Panc1 (cell line): ENCODE measurements around the gene GBE1. TPM values are rescaled to one million over a fixed set of nuclear protein-coding genes. Genes with fewer than 3 reads are reported as not detected.

Experiments
- ATAC-seq: fragments of 200-7000 bp; cut with Tn5 transposase; 2 replicates; pipeline ENCODE4 v1.9.1; 2020; ENCODE audit warnings: mild to moderate bottlenecking, moderate library complexity
- BruUV-seq: library from RNA; stranded (reverse); fragments of 400-500 nt; replicated peaks from 2 replicates; lab custom pipeline; 2021; lab: Mats Ljungman, UMichigan
- CTCF ChIA-PET: fragments of 300-600 bp; sonication (Branson Sonifier 250); formaldehyde crosslinking; loops from one replicate; lab custom pipeline; 2022; ENCODE audit warnings: antibody characterized with exemption; lab: Charles Lee
- POLR2A ChIA-PET: fragments of 300-600 bp; sonication (Branson Sonifier 250); formaldehyde crosslinking; loops from one replicate; lab custom pipeline; 2022; ENCODE audit warnings: antibody characterized with exemption; lab: Charles Lee
- DNase-seq: peaks from one replicate; pipeline ENCODE4 v3.0.0-alpha.2; 2010; ENCODE audit warnings: low read depth, low spot score
- H3K27ac ChIP-seq: 2 replicates; pipeline ENCODE4 v1.5.1; 2011; ENCODE audit warnings: mild to moderate bottlenecking, low read length, inconsistent platforms
- H3K27me3 ChIP-seq: fragments of 200-500 bp; sonication (Bioruptor generic); 2 replicates; pipeline ENCODE4 v1.6.0; 2014; ENCODE audit warnings: low read length, inconsistent platforms; ENCODE audit not compliant: control insufficient read depth, insufficient read depth
- H3K36me3 ChIP-seq: fragments of 200-500 bp; sonication (Bioruptor generic); 2 replicates; pipeline ENCODE4 v1.5.1; 2014; ENCODE audit warnings: inconsistent platforms, mild to moderate bottlenecking, low read length, moderate library complexity; ENCODE audit not compliant: control insufficient read depth, insufficient read depth
- H3K4me1 ChIP-seq: 2 replicates; pipeline ENCODE4 v1.5.1; 2011; ENCODE audit warnings: inconsistent platforms, mild to moderate bottlenecking, low read length, moderate library complexity; ENCODE audit not compliant: control insufficient read depth, insufficient read depth
- H3K4me3 ChIP-seq, 2 experiments: 2 replicates each; pipeline ENCODE4 v1.5.1; 2011 to 2012; ENCODE audit warnings: low read depth in 2 of 2, low read length in 2 of 2, mild to moderate bottlenecking in 2 of 2, inconsistent platforms in 1 of 2, moderate library complexity in 1 of 2
- H3K9me3 ChIP-seq: fragments of 200-500 bp; sonication (Bioruptor generic); 2 replicates; pipeline ENCODE4 v1.5.1; 2014; ENCODE audit warnings: low read depth, mild to moderate bottlenecking, inconsistent platforms, low read length, moderate library complexity; ENCODE audit not compliant: control insufficient read depth, insufficient read depth
- POLR2AphosphoS5 ChIP-seq: IDR thresholded peaks from 2 replicates; pipeline ENCODE4 v1.6.1; 2012; ENCODE audit warnings: mild to moderate bottlenecking, low read depth, low read length, moderate library complexity
- REST ChIP-seq, 2 experiments: IDR thresholded peaks; 2 replicates each; pipeline ENCODE4 v1.6.1; 2011 to 2012; ENCODE audit warnings: low read depth in 2 of 2, control low read depth in 1 of 2, low read length in 1 of 2, mild to moderate bottlenecking in 1 of 2, moderate library complexity in 1 of 2; ENCODE audit not compliant: insufficient read depth in 1 of 2
- SIN3A ChIP-seq: IDR thresholded peaks from 2 replicates; pipeline ENCODE4 v1.6.1; 2012; ENCODE audit warnings: low read depth, mild to moderate bottlenecking, low read length, moderate library complexity, borderline replicate concordance; ENCODE audit not compliant: insufficient read depth
- TCF7L2 ChIP-seq: IDR thresholded peaks from 2 replicates; pipeline ENCODE4 v1.6.1; 2011; ENCODE audit warnings: mild to moderate bottlenecking, low read depth, low read length, inconsistent platforms
- in situ Hi-C: cut with HindIII; loops from 2 replicates; pipeline ENCODE4 v1.10.0; 2016; ENCODE audit warnings: low sequenced_read_pairs, low pct_unique_long_range_greater_than_20kb
- intact Hi-C: fragments of 100-400 bp; cut with micrococcal nuclease; formaldehyde crosslinking; loops from one replicate; pipeline ENCODE4 v1.10.0; 2022; ENCODE audit not compliant: unreplicated experiment
- total RNA-seq: library from RNA; stranded (reverse); gene quantifications from one replicate; pipeline ENCODE4 v1.2.1, GENCODE V29; 2021; ENCODE audit not compliant: unreplicated experiment
- TF ChIP-seq, protein P1 (sequence below): fragments of 450-650 bp; IDR thresholded peaks from 2 replicates; pipeline ENCODE4 v1.5.1; 2017; ENCODE audit warnings: mild to moderate bottlenecking

The GBE1 gene
- total RNA-seq, 1 experiment from 2014 or later, result 30.4 TPM

DNA sequence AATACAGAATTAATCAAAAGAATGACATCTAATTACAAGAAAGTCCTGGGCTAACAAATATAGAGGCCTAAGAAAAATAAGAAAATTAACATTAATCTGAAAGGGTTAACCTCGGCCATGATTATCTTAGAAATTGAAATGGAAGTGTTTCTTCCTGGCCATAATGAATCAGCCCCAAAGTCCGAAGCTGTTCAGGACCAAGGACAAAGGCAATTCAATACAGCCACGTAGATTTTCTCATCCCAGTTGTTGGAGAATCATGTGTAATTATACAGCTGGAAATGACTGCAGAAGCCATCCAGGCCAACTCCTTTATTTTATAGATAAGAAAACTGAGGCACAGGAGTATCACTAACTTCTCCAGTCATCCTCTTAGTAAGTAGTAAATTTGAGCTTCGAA, 38.0 kb upstream of the GBE1 start:
- TF ChIP-seq SIN3A (no peak), POLR2AphosphoS5 (no peak), REST (IDR thresholded peaks at IDR 0.05; ENCODE audit: insufficient read depth in 1 of 2, low read depth in 2 of 2, low read length in 1 of 2) (peak in 1 of 2 experiments; percentile 61; a peak in 2 of 4 replicates)
- TF ChIP-seq, protein P1, sequence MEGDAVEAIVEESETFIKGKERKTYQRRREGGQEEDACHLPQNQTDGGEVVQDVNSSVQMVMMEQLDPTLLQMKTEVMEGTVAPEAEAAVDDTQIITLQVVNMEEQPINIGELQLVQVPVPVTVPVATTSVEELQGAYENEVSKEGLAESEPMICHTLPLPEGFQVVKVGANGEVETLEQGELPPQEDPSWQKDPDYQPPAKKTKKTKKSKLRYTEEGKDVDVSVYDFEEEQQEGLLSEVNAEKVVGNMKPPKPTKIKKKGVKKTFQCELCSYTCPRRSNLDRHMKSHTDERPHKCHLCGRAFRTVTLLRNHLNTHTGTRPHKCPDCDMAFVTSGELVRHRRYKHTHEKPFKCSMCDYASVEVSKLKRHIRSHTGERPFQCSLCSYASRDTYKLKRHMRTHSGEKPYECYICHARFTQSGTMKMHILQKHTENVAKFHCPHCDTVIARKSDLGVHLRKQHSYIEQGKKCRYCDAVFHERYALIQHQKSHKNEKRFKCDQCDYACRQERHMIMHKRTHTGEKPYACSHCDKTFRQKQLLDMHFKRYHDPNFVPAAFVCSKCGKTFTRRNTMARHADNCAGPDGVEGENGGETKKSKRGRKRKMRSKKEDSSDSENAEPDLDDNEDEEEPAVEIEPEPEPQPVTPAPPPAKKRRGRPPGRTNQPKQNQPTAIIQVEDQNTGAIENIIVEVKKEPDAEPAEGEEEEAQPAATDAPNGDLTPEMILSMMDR, result no peak
- no peak overlapping the region for H3K27ac ChIP-seq
- DNase-seq, result no peak
- no TSS peak for BruUV-seq
- no peaks in the 10 kb centered on the region for H3K9me3 ChIP-seq
- in situ Hi-C loops, result no loop called here
- CTCF ChIA-PET, result no interaction called here
- no peaks in the 10 kb centered on the region for H3K4me1 ChIP-seq
- H3K36me3 ChIP-seq, result no peaks in the 10 kb centered on the region
- H3K4me3 ChIP-seq, result no peak overlapping the region
- H3K27me3 ChIP-seq, result no peaks in the 10 kb centered on the region
- POLR2A ChIA-PET, result no interaction called here
- no peak for ATAC-seq
- intact Hi-C loops, result no loop called here

DNA sequence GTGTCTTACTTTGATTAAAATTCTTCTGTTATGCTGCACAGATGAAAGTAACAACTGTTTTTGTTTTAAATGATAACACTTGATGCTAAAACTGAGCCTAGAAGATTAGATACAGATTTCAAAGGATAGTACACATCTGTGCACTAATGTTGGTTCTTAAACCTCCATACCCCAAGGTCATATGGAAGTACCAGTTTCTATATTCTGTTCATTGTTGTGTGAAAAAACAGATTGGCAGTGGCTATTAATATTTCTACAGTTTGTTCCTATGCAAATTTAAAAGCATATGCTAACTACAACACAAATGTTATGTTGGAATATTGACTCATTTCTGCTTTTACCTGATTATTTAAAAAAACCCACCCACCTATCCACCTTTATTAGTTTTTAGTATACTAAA, 32.0 kb upstream of the GBE1 start:
- in situ Hi-C loops, result no loop called here
- DNase-seq, result no peak
- ATAC-seq, result no peak
- Histone ChIP-seq H3K4me3 (no peak overlapping the region), H3K9me3 (no peaks in the 10 kb centered on the region), H3K27me3 (no peaks in the 10 kb centered on the region), H3K27ac (no peak overlapping the region), H3K4me1 (no peaks in the 10 kb centered on the region), H3K36me3 (no peaks in the 10 kb centered on the region)
- no peak for TF ChIP-seq REST (IDR thresholded peaks at IDR 0.05; ENCODE audit: insufficient read depth in 1 of 2, low read depth in 2 of 2, low read length in 1 of 2)
- no peak for TF ChIP-seq SIN3A
- no peak for TF ChIP-seq POLR2AphosphoS5
- no peak for TF ChIP-seq TCF7L2
- TF ChIP-seq, protein P1, result no peak
- ChIA-PET POLR2A (no interaction called here), CTCF (no interaction called here)
- BruUV-seq, result no TSS peak
- intact Hi-C loops, result no loop called here
